SJSA1 (cell line): ENCODE data around the gene GPR26. TPM values are rescaled to one million over a fixed set of nuclear protein-coding genes. Genes with fewer than 3 reads are reported as not detected.

ENCODE experiments used
- DNase-seq, 2 experiments: peaks; one replicate each; pipeline ENCODE4 v3.0.0-alpha.2; 2015 to 2020; ENCODE audit warnings: low spot score in 2 of 2, low read depth in 1 of 2
- H3K27ac ChIP-seq: fragments of 250-450 bp; sonication (Bioruptor Pico); 2 replicates; pipeline ENCODE4 v1.5.1; 2020; ENCODE audit warnings: mild to moderate bottlenecking, moderate library complexity
- H3K27me3 ChIP-seq: fragments of 250-450 bp; sonication (Bioruptor Pico); replicated peaks from 2 replicates; pipeline ENCODE4 v1.5.1; 2020; ENCODE audit warnings: mild to moderate bottlenecking, moderate library complexity
- H3K36me3 ChIP-seq: fragments of 250-450 bp; sonication (Bioruptor Pico); 2 replicates; pipeline ENCODE4 v1.5.1; 2020; ENCODE audit warnings: mild to moderate bottlenecking
- H3K4me1 ChIP-seq: fragments of 250-450 bp; sonication (Bioruptor Pico); replicated peaks from 2 replicates; pipeline ENCODE4 v1.6.1; 2021; ENCODE audit warnings: mild to moderate bottlenecking
- H3K4me3 ChIP-seq: fragments of 250-450 bp; sonication (Bioruptor Pico); 2 replicates; pipeline ENCODE4 v1.5.1; 2020; ENCODE audit warnings: mild to moderate bottlenecking
- H3K9me3 ChIP-seq: fragments of 250-450 bp; sonication (Bioruptor Pico); replicated peaks from 2 replicates; pipeline ENCODE4 v1.5.1; 2020; ENCODE audit warnings: mild to moderate bottlenecking
- total RNA-seq: library from RNA; depleted of rRNA; stranded (reverse); fragments of >200 nt; shearing (Covaris generic); gene quantifications from 2 replicates; pipeline ENCODE4 v1.2.3, GENCODE V29; 2014; rRNA removed

Gene GPR26
- total RNA-seq, 1 experiment from 2014 or later: not detected

GRCh38 chr10:123741146-123741545 is 75.0 kb downstream of the GPR26 start:
- no peak overlapping the region for H3K4me3 ChIP-seq
- H3K27ac ChIP-seq: no peak overlapping the region
- DNase-seq: no peak
- H3K4me1 ChIP-seq: no peaks in the 10 kb centered on the region
- no peaks in the 10 kb centered on the region for H3K9me3 ChIP-seq
- no peaks in the 10 kb centered on the region for H3K27me3 ChIP-seq
- H3K36me3 ChIP-seq: no peaks in the 10 kb centered on the region

GRCh38 chr10:123741711-123742110 is 75.6 kb downstream of the GPR26 start:
- H3K9me3 ChIP-seq: no peaks in the 10 kb centered on the region
- DNase-seq: no peak
- H3K27me3 ChIP-seq: no peaks in the 10 kb centered on the region
- no peaks in the 10 kb centered on the region for H3K4me1 ChIP-seq
- no peaks in the 10 kb centered on the region for H3K36me3 ChIP-seq
- no peak overlapping the region for H3K4me3 ChIP-seq
- no peak overlapping the region for H3K27ac ChIP-seq

GRCh38 chr10:123742751-123743440 is 76.7 kb downstream of the GPR26 start:
- Histone ChIP-seq H3K27me3 (no peaks in the 10 kb centered on the region), H3K36me3 (no peaks in the 10 kb centered on the region), H3K4me3 (no peak overlapping the region), H3K9me3 (no peaks in the 10 kb centered on the region), H3K4me1 (no peaks in the 10 kb centered on the region), H3K27ac (no peak overlapping the region)
- DNase-seq: no peak

GRCh38 chr10:123743441-123744223 is 77.5 kb downstream of the GPR26 start:
- Histone ChIP-seq H3K4me1 (no peaks in the 10 kb centered on the region), H3K36me3 (no peaks in the 10 kb centered on the region), H3K27me3 (no peaks in the 10 kb centered on the region), H3K27ac (no peak overlapping the region), H3K9me3 (no peaks in the 10 kb centered on the region), H3K4me3 (no peak overlapping the region)
- peak in 1 of 2 experiments; percentile 22 for DNase-seq

- no peaks in the 10 kb centered on the region for H3K27me3 ChIP-seq
- H3K9me3 ChIP-seq: no peaks in the 10 kb centered on the region
- no peak overlapping the region for H3K4me3 ChIP-seq
- H3K4me1 ChIP-seq: no peaks in the 10 kb centered on the region
- no peak overlapping the region for H3K27ac ChIP-seq
- DNase-seq: peak in 1 of 2 experiments; percentile 16
- no peaks in the 10 kb centered on the region for H3K36me3 ChIP-seq
Measured at GRCh38 chr10:123744224-123744536, 78.0 kb downstream of the GPR26 start.

Other genes starting within 250 kb of the GPR26 start
- not detected in 2 replicates for gene CPXM2, start 225.5 kb downstream of the GPR26 start, total RNA-seq